CD4-positive, alpha-beta T cell treated with Interleukin-10 for 1 hour (primary cell): Measurements from ENCODE around the gene RSPH9.

ENCODE experiments used
- DNase-seq: peaks from one replicate; pipeline ENCODE4 v3.0.0-alpha.2; 2020

Gene RSPH9

GRCh38 chr6:43644940-43645612, at the start of gene RSPH9:
TSS of gene RSPH9 (plus strand) at chr6:43645036. CDS start at chr6:43645099, 63 bp downstream.
- DNase-seq, result peak; percentile 76

- no peak for DNase-seq
Measured at GRCh38 chr6:43600595-43600994, 44.2 kb upstream of the RSPH9 start.

- no peak for DNase-seq
Measured at GRCh38 chr6:43604174-43604573, 40.7 kb upstream of the RSPH9 start.

- DNase-seq, result no peak
Measured at GRCh38 chr6:43606019-43606418, 38.8 kb upstream of the RSPH9 start.

GRCh38 chr6:43608310-43608763, 36.5 kb upstream of the RSPH9 start:
- peak; percentile 61 for DNase-seq

DNA sequence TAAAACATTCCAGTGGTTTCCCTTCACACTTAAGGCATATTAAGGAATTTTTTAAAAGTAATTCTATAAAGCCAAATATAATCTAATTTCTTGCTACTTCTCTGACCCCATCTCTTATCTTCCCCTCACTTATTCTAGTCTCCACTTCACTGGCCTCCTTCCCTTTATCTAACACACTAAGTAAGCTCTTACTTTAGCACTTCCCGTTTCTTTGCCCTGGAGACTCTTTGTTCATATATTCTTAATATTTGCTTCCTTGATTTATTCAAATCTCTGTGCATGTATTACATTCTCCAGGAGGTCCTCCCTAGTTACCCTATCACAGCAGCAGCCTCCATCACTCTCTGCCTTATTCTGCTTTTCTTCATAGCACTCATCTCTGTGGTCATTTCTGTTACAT, 36.0 kb upstream of the RSPH9 start:
- no peak for DNase-seq

GRCh38 chr6:43609402-43609801, 35.4 kb upstream of the RSPH9 start:
- DNase-seq, result no peak

GRCh38 chr6:43610431-43610830, 34.4 kb upstream of the RSPH9 start:
- DNase-seq, result no peak

DNA sequence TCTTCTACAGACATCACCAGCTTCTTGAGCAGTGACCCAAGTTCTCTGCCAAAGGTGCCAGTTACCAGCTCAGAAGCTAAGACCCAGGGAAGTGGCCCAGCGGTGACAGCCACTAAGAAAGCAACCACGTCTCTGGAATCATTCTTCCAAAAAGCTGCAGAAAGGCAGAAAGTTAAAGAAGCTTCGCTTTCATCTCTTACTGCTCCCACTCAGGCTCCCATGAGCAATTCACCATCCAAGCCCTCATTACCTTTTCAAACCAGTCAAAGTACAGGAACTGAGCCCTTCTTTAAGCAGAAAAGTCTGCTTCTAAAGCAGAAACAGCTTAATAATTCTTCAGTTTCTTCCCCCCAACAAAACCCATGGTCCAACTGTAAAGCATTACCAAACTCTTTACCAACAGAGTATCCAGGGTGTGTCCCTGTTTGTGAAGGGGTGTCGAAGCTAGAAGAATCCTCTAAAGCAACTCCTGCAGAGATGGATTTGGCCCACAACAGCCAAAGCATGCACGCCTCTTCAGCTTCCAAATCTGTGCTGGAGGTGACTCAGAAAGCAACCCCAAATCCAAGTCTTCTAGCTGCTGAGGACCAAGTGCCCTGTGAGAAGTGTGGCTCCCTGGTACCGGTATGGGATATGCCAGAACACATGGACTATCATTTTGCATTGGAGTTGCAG, 31.0 kb upstream of the RSPH9 start:
- DNase-seq, result no peak

- no peak for DNase-seq
Measured at GRCh38 chr6:43614396-43614730, 30.5 kb upstream of the RSPH9 start.

GRCh38 chr6:43616725-43617472, 27.9 kb upstream of the RSPH9 start:
- DNase-seq, result no peak

DNA sequence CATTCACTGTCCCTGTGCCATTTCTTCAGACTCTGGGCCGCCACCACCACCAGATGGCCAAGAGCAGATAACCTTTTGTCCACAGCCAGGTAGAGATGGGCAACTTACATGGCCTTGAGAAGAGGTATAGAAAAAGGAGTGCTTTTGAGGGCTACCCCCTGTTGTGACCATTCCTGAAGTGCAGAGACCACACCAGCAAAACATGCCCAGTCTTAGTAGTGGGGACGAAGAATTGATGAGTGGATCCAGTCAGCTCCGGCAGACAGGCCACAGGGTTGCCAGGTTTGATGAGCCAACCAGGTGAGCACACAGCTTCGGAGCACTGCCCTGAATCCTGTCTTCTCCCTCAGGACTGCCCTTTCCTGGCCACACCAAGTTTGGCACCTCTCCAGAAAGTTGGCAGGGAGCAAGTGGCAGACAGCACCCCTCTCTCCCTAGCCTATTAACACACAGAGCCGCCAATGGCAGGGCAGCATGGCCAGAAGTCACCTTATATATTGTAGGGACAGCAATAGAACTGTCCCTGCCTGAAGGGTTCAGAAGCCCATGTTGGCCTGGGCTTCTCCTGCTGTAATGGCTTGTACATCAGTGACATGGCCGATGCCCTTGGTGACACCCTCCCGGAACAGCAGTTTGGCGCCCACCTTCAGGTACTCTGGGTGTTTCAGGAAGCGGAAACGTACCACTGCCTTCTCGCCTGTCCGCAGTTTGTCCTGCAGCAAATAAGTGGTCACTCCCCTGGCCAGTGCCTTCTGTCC, 23.6 kb upstream of the RSPH9 start:
- no peak for DNase-seq

GRCh38 chr6:43621836-43622180, 23.0 kb upstream of the RSPH9 start:
- no peak for DNase-seq

DNA sequence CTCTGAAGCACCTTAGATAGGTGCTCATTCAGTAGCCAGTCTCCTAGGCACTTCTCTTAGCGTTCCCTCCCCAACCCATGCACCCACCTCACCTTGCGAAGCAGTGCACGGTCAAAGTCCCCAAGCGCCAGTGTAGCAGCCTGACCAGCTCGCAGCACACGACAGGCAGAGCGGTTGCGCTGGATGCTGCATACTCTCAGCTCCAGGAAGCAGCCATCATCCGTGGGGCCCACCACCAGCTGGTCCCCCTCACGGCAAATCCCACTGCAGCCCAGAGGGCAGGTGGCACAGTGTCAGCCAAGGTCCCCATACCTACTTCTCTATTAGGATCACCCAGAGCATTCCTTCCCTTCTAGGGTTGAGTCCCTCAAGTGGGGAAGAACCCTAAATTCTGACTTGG, 22.3 kb upstream of the RSPH9 start:
- no peak for DNase-seq

DNA sequence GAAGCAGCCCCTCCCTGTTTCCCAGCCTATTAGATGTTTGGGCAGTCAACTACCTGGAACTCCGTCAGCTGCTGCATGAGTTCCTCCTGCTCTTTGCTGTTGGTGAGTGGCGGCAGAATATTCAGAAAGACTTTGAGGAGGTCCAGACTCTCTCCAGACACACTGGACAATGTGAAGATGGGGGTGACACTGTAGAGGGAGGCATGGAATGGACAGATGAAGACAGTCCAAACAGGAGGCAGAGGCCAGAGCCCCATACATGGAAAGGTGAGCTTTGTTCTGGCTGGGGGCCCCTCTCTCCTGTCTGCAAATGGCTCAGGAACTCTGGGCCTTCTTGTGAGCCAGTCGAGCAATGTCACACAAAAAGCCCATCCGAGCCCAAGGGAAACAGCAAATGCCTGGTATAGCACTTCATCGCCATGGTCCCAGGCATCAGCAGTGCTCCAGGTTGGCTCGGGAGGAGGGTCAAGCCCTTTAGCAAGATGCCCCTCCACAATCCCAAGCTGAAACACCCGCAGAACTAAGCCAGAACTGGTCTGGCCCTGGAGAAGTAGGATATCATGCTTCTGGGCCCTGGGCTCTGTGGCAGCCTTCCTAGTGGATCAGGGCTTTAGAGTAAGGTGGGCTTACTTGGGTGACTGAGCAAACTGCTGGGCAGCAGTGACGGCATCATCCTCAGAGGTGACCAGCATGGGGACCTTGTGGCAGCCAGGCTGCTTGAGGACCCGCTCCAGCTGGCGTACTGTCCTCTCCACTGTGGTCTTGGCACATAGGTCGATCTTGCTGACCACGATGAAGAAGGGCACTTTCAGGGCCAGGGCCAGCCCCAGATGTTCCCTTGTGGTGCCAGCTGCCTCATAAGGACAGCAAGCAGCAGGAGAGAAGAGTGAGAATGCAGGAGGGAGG, 20.7 kb upstream of the RSPH9 start:
- no peak for DNase-seq

GRCh38 chr6:43624786-43625288, 20.0 kb upstream of the RSPH9 start:
- DNase-seq, result no peak

DNA sequence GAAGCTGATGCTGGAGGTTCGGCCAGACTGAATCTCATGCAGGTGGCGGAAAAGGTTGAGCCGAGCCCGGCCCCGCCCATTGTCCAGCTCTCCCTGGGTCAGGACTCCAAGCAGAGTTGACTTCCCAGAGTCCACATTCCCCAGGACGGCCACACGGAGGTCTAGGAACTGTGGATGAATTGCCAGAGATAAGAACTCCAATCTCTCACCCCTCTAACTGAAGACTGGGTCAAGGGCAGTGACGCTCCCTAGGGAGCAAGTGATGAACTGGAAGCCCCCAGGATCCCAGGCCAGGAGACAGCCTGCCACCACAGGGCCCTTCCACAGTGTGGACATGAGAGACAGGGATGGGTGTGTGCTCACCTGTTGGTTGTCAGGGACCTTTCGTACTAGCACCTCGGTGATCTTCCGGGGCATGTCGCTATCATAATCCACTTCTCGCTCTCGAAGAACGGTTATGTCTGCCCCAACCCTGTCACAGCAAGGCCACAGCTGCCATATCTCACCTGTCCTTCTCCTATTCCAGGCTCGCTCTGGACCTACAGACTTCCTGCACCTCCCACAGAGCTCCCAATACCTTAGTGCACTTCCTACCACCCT, 19.3 kb upstream of the RSPH9 start:
- DNase-seq, result no peak

GRCh38 chr6:43627008-43627825, 17.6 kb upstream of the RSPH9 start:
- no peak for DNase-seq

GRCh38 chr6:43628393-43629103, 16.3 kb upstream of the RSPH9 start:
- DNase-seq, result peak; percentile 67

GRCh38 chr6:43629104-43629504, 15.7 kb upstream of the RSPH9 start, which contains the start of gene GTPBP2:
TSS of gene GTPBP2 (minus strand) at chr6:43629264. CDS start at chr6:43629162, 102 bp downstream.
- DNase-seq, result peak; percentile 97
